IMR-90 (cell line): ENCODE measurements around the gene TTC38. TPM values are rescaled to one million over a fixed set of nuclear protein-coding genes. Genes with fewer than 3 reads are reported as not detected.

Source experiments
- ATAC-seq: fragments of 200-7000 bp; cut with Tn5 transposase; 2 replicates; pipeline ENCODE4 v1.9.1; 2020; ENCODE audit warnings: low read depth, mild to moderate bottlenecking, moderate library complexity
- BruUV-seq: library from RNA; stranded (reverse); fragments of 400-500 nt; replicated peaks from 2 replicates; lab custom pipeline; 2021; lab: Mats Ljungman, UMichigan
- CTCF ChIA-PET: fragments of 300-600 bp; formaldehyde crosslinking; extraction: SDS; loops from one replicate; lab custom pipeline; 2021; ENCODE audit warnings: antibody characterized with exemption; lab: Yijun Ruan, JAX
- POLR2A ChIA-PET: fragments of 300-600 bp; sonication (Branson Sonifier 250); formaldehyde crosslinking; loops from one replicate; lab custom pipeline; 2022; ENCODE audit warnings: antibody characterized with exemption; ENCODE audit not compliant: unreplicated experiment; lab: Charles Lee
- DNase-seq: peaks from one replicate; pipeline ENCODE4 v3.0.0; 2013
- H2AFZ ChIP-seq: replicated peaks from 2 replicates; pipeline ENCODE3; 2013; ENCODE audit warnings: low read length, mild to moderate bottlenecking; ENCODE audit not compliant: poor library complexity
- H2AK5ac ChIP-seq: 2 replicates; pipeline ENCODE4 v1.6.1; 2013; ENCODE audit warnings: low read depth, low read length, inconsistent platforms
- H2AK9ac ChIP-seq: replicated peaks from 2 replicates; pipeline ENCODE3; 2013; ENCODE audit warnings: mild to moderate bottlenecking, low read depth, low read length, moderate library complexity; ENCODE audit not compliant: poor library complexity
- H2BK120ac ChIP-seq: 2 replicates; pipeline ENCODE4 v1.6.1; 2013; ENCODE audit warnings: low read depth, low read length, inconsistent platforms
- H2BK15ac ChIP-seq: 3 replicates; pipeline ENCODE4 v1.6.1; 2013; ENCODE audit warnings: low read depth, low read length, inconsistent platforms
- H2BK20ac ChIP-seq: 2 replicates; pipeline ENCODE4 v1.6.1; 2013; ENCODE audit warnings: low read depth, mild to moderate bottlenecking, inconsistent platforms, low read length, moderate library complexity
- H2BK5ac ChIP-seq: 2 replicates; pipeline ENCODE4 v1.6.1; 2013; ENCODE audit warnings: mild to moderate bottlenecking, low read depth, low read length, inconsistent platforms; ENCODE audit not compliant: poor library complexity, severe bottlenecking
- H3K14ac ChIP-seq: replicated peaks from 2 replicates; pipeline ENCODE4 v1.6.1; 2013; ENCODE audit warnings: low read depth, low read length, inconsistent platforms
- H3K18ac ChIP-seq: 2 replicates; pipeline ENCODE4 v1.6.1; 2013; ENCODE audit warnings: low read depth, low read length, control low read depth
- H3K23ac ChIP-seq: 2 replicates; pipeline ENCODE4 v1.6.1; 2013; ENCODE audit warnings: low read depth, low read length, inconsistent platforms
- H3K27ac ChIP-seq: 2 replicates; pipeline ENCODE4 v1.5.1; 2013; ENCODE audit warnings: mild to moderate bottlenecking, control low read depth, low read length; ENCODE audit not compliant: insufficient read depth
- H3K27me3 ChIP-seq: 2 replicates; pipeline ENCODE4 v1.6.1; 2013; ENCODE audit warnings: low read length; ENCODE audit not compliant: control insufficient read depth, insufficient read depth
- H3K36me3 ChIP-seq: 2 replicates; pipeline ENCODE4 v1.6.1; 2013; ENCODE audit warnings: low read length, mixed read lengths; ENCODE audit not compliant: control insufficient read depth, insufficient read depth
- H3K4ac ChIP-seq: 2 replicates; pipeline ENCODE4 v1.6.1; 2013; ENCODE audit warnings: low read depth, low read length, inconsistent platforms
- H3K4me1 ChIP-seq: 2 replicates; pipeline ENCODE4 v1.6.1; 2013; ENCODE audit warnings: low read length, mixed read lengths; ENCODE audit not compliant: control insufficient read depth, insufficient read depth
- H3K4me2 ChIP-seq: 2 replicates; pipeline ENCODE4 v1.6.1; 2013; ENCODE audit warnings: low read depth, mild to moderate bottlenecking, control low read depth, low read length, moderate library complexity
- H3K4me3 ChIP-seq: 2 replicates; pipeline ENCODE4 v1.5.1; 2013; ENCODE audit warnings: low read depth, mild to moderate bottlenecking, control low read depth, low read length, moderate library complexity; ENCODE audit not compliant: insufficient read depth
- H3K56ac ChIP-seq: 2 replicates; pipeline ENCODE4 v1.6.1; 2013; ENCODE audit warnings: low read length, inconsistent platforms; ENCODE audit not compliant: insufficient read depth; ENCODE audit errors: extremely low read depth
- H3K79me1 ChIP-seq, 2 experiments: 2 replicates each; pipeline ENCODE4 v1.6.1; 2013; ENCODE audit warnings: low read length in 2 of 2, inconsistent platforms in 1 of 2, low read depth in 1 of 2
- H3K9ac ChIP-seq: 2 replicates; pipeline ENCODE4 v1.6.1; 2013; ENCODE audit warnings: low read depth, low read length, control low read depth
- H3K9me1 ChIP-seq: 2 replicates; pipeline ENCODE4 v1.6.1; 2013; ENCODE audit warnings: low read length, inconsistent platforms; ENCODE audit not compliant: insufficient read depth
- H3K9me3 ChIP-seq: 2 replicates; pipeline ENCODE4 v1.6.1; 2013; ENCODE audit warnings: low read length; ENCODE audit not compliant: control insufficient read depth, insufficient read depth
- H4K20me1 ChIP-seq: 2 replicates; pipeline ENCODE4 v1.6.1; 2013; ENCODE audit warnings: low read length, inconsistent platforms; ENCODE audit not compliant: insufficient read depth
- H4K5ac ChIP-seq: 2 replicates; pipeline ENCODE4 v1.6.1; 2013; ENCODE audit warnings: mild to moderate bottlenecking, low read depth, low read length, control low read depth
- H4K8ac ChIP-seq, 2 experiments: 2 replicates each; pipeline ENCODE4 v1.6.1; 2013; ENCODE audit warnings: low read depth in 2 of 2, low read length in 2 of 2, control low read depth in 1 of 2, inconsistent platforms in 1 of 2
- H4K91ac ChIP-seq: 2 replicates; pipeline ENCODE4 v1.6.1; 2013; ENCODE audit warnings: low read depth, low read length, inconsistent platforms; ENCODE audit not compliant: insufficient read depth
- BHLHE40 ChIP-seq: fragments of 150-350 bp; IDR thresholded peaks from 2 replicates; pipeline ENCODE4 v1.6.1; 2016; ENCODE audit warnings: mild to moderate bottlenecking, low read depth, low read length
- CEBPB ChIP-seq: IDR thresholded peaks from 2 replicates; pipeline ENCODE4 v1.6.1; 2012; ENCODE audit warnings: low read depth, low read length, improper control_type of control experiment
- CHD1 ChIP-seq: IDR thresholded peaks from 2 replicates; pipeline ENCODE4 v1.6.1; 2012; ENCODE audit warnings: low read depth, low read length, improper control_type of control experiment
- FOS ChIP-seq: fragments of 150-350 bp; IDR thresholded peaks from 2 replicates; pipeline ENCODE4 v1.6.1; 2016; ENCODE audit warnings: low read depth, low read length
- MAFK ChIP-seq: IDR thresholded peaks from 2 replicates; pipeline ENCODE4 v1.6.1; 2012; ENCODE audit warnings: low read depth, low read length, improper control_type of control experiment
- MXI1 ChIP-seq: IDR thresholded peaks from 2 replicates; pipeline ENCODE4 v1.6.1; 2012; ENCODE audit warnings: low read depth, mild to moderate bottlenecking, low read length, moderate library complexity, borderline replicate concordance
- NFE2L2 ChIP-seq: fragments of 150-350 bp; IDR thresholded peaks from 2 replicates; pipeline ENCODE4 v1.6.1; 2016; ENCODE audit warnings: low read depth, mild to moderate bottlenecking, low read length
- POLR2A ChIP-seq: IDR thresholded peaks from 2 replicates; pipeline ENCODE4 v1.6.1; 2012; ENCODE audit warnings: mild to moderate bottlenecking, low read depth, low read length
- RAD21 ChIP-seq: IDR thresholded peaks from 2 replicates; pipeline ENCODE4 v1.6.1; 2012; ENCODE audit warnings: low read length, improper control_type of control experiment
- WGBS, 2 experiments: methylation state at CpG; one replicate each; pipeline versions ENCODE4 v1.1.5 to v1.1.7; 2013; ENCODE audit warnings: missing lambda C conversion rate in 2 of 2; ENCODE audit not compliant: insufficient read length in 1 of 2; ENCODE audit errors: extremely low coverage in 2 of 2; 5-methylcytosine and 5-hydroxymethylcytosine counted together
- dilution Hi-C: fragments of 300-500 bp; cut with HindIII; formaldehyde crosslinking; loops from one replicate; pipeline ENCODE4 v1.14.3; 2018; ENCODE audit warnings: low sequenced_read_pairs; ENCODE audit not compliant: unreplicated experiment
- in situ Hi-C: fragments of 300-500 bp; cut with MboI; formaldehyde crosslinking; loops from 3 replicates; pipeline ENCODE4 v1.14.3; 2019; ENCODE audit warnings: low sequenced_read_pairs, inconsistent platforms, mixed read lengths
- intact Hi-C: fragments of 100-400 bp; cut with micrococcal nuclease; formaldehyde crosslinking; loops from 2 replicates; pipeline ENCODE4 v1.10.0; 2022
- polyA plus RNA-seq, 3 experiments: library from polyadenylated mRNA; depleted of rRNA; stranded (reverse); fragments of >200 nt; gene quantifications; 2 replicates each; pipeline ENCODE4 v1.2.3, GENCODE V29; 2012; ENCODE audit warnings: low replicate concordance in 1 of 3
- total RNA-seq: library from RNA; depleted of rRNA; stranded (reverse); fragments of >200 nt; gene quantifications from 2 replicates; pipeline ENCODE4 v1.2.3, GENCODE V29; 2012
- TF ChIP-seq, protein P1 (sequence below): fragments of 150-350 bp; IDR thresholded peaks from 2 replicates; pipeline ENCODE4 v1.6.1; 2017; ENCODE audit warnings: mild to moderate bottlenecking, antibody characterized with exemption, low read length, low read depth
- TF ChIP-seq, protein P2 (sequence below): fragments of 150-350 bp; IDR thresholded peaks from 2 replicates; pipeline ENCODE4 v1.6.1; 2016; ENCODE audit warnings: low read depth, mild to moderate bottlenecking, low read length, moderate library complexity, borderline replicate concordance

Gene TTC38
- total and polyA plus RNA-seq, 2 of the 4 experiments (the other 2 are of a cell fraction): 43.6 to 52.3 TPM

DNA sequence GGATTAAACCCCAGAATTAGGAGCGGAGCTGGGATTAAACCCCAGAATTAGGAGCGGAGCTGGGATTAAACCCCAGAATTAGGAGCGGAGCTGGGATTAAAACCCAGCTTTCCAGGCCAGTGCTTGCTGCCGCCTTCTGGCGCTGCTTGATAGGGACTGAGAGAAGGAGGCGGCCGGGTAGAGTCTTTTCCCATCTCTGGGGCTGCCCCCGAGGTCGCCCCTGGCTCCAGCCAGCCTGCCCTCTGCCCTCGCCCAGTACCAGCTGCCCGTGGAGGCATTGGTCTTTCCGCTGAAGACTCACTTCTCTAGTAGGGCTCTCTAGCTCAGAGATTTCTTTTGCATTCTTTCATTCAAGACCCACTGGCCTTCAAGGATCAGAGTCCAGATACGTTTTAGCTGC is 72.9 kb downstream of the TTC38 start:
- no peak overlapping the region for H3K23ac ChIP-seq
- H2BK120ac ChIP-seq: no peak overlapping the region
- H3K14ac ChIP-seq: no peak overlapping the region
- no peaks in the 10 kb centered on the region for H3K9me3 ChIP-seq
- TF ChIP-seq POLR2A (no peak), RAD21 (no peak), MAFK (no peak), FOS (no peak), NFE2L2 (no peak), CHD1 (no peak), MXI1 (no peak), BHLHE40 (no peak), CEBPB (no peak)
- TF ChIP-seq, protein P1, sequence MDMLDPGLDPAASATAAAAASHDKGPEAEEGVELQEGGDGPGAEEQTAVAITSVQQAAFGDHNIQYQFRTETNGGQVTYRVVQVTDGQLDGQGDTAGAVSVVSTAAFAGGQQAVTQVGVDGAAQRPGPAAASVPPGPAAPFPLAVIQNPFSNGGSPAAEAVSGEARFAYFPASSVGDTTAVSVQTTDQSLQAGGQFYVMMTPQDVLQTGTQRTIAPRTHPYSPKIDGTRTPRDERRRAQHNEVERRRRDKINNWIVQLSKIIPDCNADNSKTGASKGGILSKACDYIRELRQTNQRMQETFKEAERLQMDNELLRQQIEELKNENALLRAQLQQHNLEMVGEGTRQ: no peak
- TF ChIP-seq, protein P2, sequence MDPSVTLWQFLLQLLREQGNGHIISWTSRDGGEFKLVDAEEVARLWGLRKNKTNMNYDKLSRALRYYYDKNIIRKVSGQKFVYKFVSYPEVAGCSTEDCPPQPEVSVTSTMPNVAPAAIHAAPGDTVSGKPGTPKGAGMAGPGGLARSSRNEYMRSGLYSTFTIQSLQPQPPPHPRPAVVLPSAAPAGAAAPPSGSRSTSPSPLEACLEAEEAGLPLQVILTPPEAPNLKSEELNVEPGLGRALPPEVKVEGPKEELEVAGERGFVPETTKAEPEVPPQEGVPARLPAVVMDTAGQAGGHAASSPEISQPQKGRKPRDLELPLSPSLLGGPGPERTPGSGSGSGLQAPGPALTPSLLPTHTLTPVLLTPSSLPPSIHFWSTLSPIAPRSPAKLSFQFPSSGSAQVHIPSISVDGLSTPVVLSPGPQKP: no peak
- peaks cover 9% of the 10 kb centered on the region; the same call in 1 of the 2 replicates for H4K20me1 ChIP-seq
- no peak overlapping the region for H3K4ac ChIP-seq
- no peak overlapping the region for H4K8ac ChIP-seq
- no peak overlapping the region for H3K56ac ChIP-seq
- H3K79me1 ChIP-seq: peaks cover 44 to 47% of the 10 kb centered on the region in 2 experiments
- no peak overlapping the region for H4K91ac ChIP-seq
- H3K27ac ChIP-seq: no peak overlapping the region
- H2AK9ac ChIP-seq: no peak overlapping the region
- ChIA-PET POLR2A (no interaction called here), CTCF (no interaction called here)
- peaks cover 2% of the 10 kb centered on the region; the same call in 1 of the 2 replicates for H3K4me1 ChIP-seq
- no peak overlapping the region for H3K18ac ChIP-seq
- H3K4me3 ChIP-seq: no peak overlapping the region
- H3K4me2 ChIP-seq: no peak overlapping the region
- no peak for ATAC-seq
- DNase-seq: no peak
- intact Hi-C loops: no loop called here
- H2BK15ac ChIP-seq: no peak overlapping the region
- H2BK5ac ChIP-seq: no peak overlapping the region
- 96% methylated on average over 9 of the region's 13 CpGs; no CpG with 5 or more reads in 1 of the 2 experiments for WGBS, 2 experiments
- H2BK20ac ChIP-seq: no peak overlapping the region
- dilution Hi-C loops: no loop called here
- no peak overlapping the region for H4K5ac ChIP-seq
- H3K9ac ChIP-seq: no peak overlapping the region
- H3K27me3 ChIP-seq: no peaks in the 10 kb centered on the region
- peaks cover 6% of the 10 kb centered on the region; the same call in 1 of the 2 replicates for H3K9me1 ChIP-seq
- peaks cover 56% of the 10 kb centered on the region for H3K36me3 ChIP-seq
- H2AK5ac ChIP-seq: no peak overlapping the region
- in situ Hi-C loops: no loop called here
- no TSS peak for BruUV-seq
- H2AFZ ChIP-seq: no peak overlapping the region
